IMR-90 (cell line): Measurements from ENCODE around the gene AUNIP. TPM values are rescaled to one million over a fixed set of nuclear protein-coding genes. Genes with fewer than 3 reads are reported as not detected.
A peak's percentile ranks its signal among the peaks of the same experiment; 100 is the strongest.

Source experiments
- ATAC-seq: fragments of 200-7000 bp; cut with Tn5 transposase; 2 replicates; pipeline ENCODE4 v1.9.1; 2020; ENCODE audit warnings: low read depth, mild to moderate bottlenecking, moderate library complexity
- BruUV-seq: library from RNA; stranded (reverse); fragments of 400-500 nt; replicated peaks from 2 replicates; lab custom pipeline; 2021; lab: Mats Ljungman, UMichigan
- CTCF ChIA-PET: fragments of 300-600 bp; formaldehyde crosslinking; extraction: SDS; loops from one replicate; lab custom pipeline; 2021; ENCODE audit warnings: antibody characterized with exemption; lab: Yijun Ruan, JAX
- POLR2A ChIA-PET: fragments of 300-600 bp; sonication (Branson Sonifier 250); formaldehyde crosslinking; loops from one replicate; lab custom pipeline; 2022; ENCODE audit warnings: antibody characterized with exemption; ENCODE audit not compliant: unreplicated experiment; lab: Charles Lee
- DNase-seq: peaks from one replicate; pipeline ENCODE4 v3.0.0; 2013
- H2AFZ ChIP-seq: replicated peaks from 2 replicates; pipeline ENCODE3; 2013; ENCODE audit warnings: low read length, mild to moderate bottlenecking; ENCODE audit not compliant: poor library complexity
- H2AK5ac ChIP-seq: 2 replicates; pipeline ENCODE4 v1.6.1; 2013; ENCODE audit warnings: low read depth, low read length, inconsistent platforms
- H2AK9ac ChIP-seq: replicated peaks from 2 replicates; pipeline ENCODE3; 2013; ENCODE audit warnings: mild to moderate bottlenecking, low read depth, low read length, moderate library complexity; ENCODE audit not compliant: poor library complexity
- H2BK120ac ChIP-seq: 2 replicates; pipeline ENCODE4 v1.6.1; 2013; ENCODE audit warnings: low read depth, low read length, inconsistent platforms
- H2BK15ac ChIP-seq: 3 replicates; pipeline ENCODE4 v1.6.1; 2013; ENCODE audit warnings: low read depth, low read length, inconsistent platforms
- H2BK20ac ChIP-seq: 2 replicates; pipeline ENCODE4 v1.6.1; 2013; ENCODE audit warnings: low read depth, mild to moderate bottlenecking, inconsistent platforms, low read length, moderate library complexity
- H2BK5ac ChIP-seq: 2 replicates; pipeline ENCODE4 v1.6.1; 2013; ENCODE audit warnings: mild to moderate bottlenecking, low read depth, low read length, inconsistent platforms; ENCODE audit not compliant: poor library complexity, severe bottlenecking
- H3K14ac ChIP-seq: replicated peaks from 2 replicates; pipeline ENCODE4 v1.6.1; 2013; ENCODE audit warnings: low read depth, low read length, inconsistent platforms
- H3K18ac ChIP-seq: 2 replicates; pipeline ENCODE4 v1.6.1; 2013; ENCODE audit warnings: low read depth, low read length, control low read depth
- H3K23ac ChIP-seq: 2 replicates; pipeline ENCODE4 v1.6.1; 2013; ENCODE audit warnings: low read depth, low read length, inconsistent platforms
- H3K27ac ChIP-seq: 2 replicates; pipeline ENCODE4 v1.5.1; 2013; ENCODE audit warnings: mild to moderate bottlenecking, control low read depth, low read length; ENCODE audit not compliant: insufficient read depth
- H3K27me3 ChIP-seq: 2 replicates; pipeline ENCODE4 v1.6.1; 2013; ENCODE audit warnings: low read length; ENCODE audit not compliant: control insufficient read depth, insufficient read depth
- H3K36me3 ChIP-seq: 2 replicates; pipeline ENCODE4 v1.6.1; 2013; ENCODE audit warnings: low read length, mixed read lengths; ENCODE audit not compliant: control insufficient read depth, insufficient read depth
- H3K4ac ChIP-seq: 2 replicates; pipeline ENCODE4 v1.6.1; 2013; ENCODE audit warnings: low read depth, low read length, inconsistent platforms
- H3K4me1 ChIP-seq: 2 replicates; pipeline ENCODE4 v1.6.1; 2013; ENCODE audit warnings: low read length, mixed read lengths; ENCODE audit not compliant: control insufficient read depth, insufficient read depth
- H3K4me2 ChIP-seq: 2 replicates; pipeline ENCODE4 v1.6.1; 2013; ENCODE audit warnings: low read depth, mild to moderate bottlenecking, control low read depth, low read length, moderate library complexity
- H3K4me3 ChIP-seq: 2 replicates; pipeline ENCODE4 v1.5.1; 2013; ENCODE audit warnings: low read depth, mild to moderate bottlenecking, control low read depth, low read length, moderate library complexity; ENCODE audit not compliant: insufficient read depth
- H3K56ac ChIP-seq: 2 replicates; pipeline ENCODE4 v1.6.1; 2013; ENCODE audit warnings: low read length, inconsistent platforms; ENCODE audit not compliant: insufficient read depth; ENCODE audit errors: extremely low read depth
- H3K79me1 ChIP-seq, 2 experiments: 2 replicates each; pipeline ENCODE4 v1.6.1; 2013; ENCODE audit warnings: low read length in 2 of 2, inconsistent platforms in 1 of 2, low read depth in 1 of 2
- H3K9ac ChIP-seq: 2 replicates; pipeline ENCODE4 v1.6.1; 2013; ENCODE audit warnings: low read depth, low read length, control low read depth
- H3K9me1 ChIP-seq: 2 replicates; pipeline ENCODE4 v1.6.1; 2013; ENCODE audit warnings: low read length, inconsistent platforms; ENCODE audit not compliant: insufficient read depth
- H3K9me3 ChIP-seq: 2 replicates; pipeline ENCODE4 v1.6.1; 2013; ENCODE audit warnings: low read length; ENCODE audit not compliant: control insufficient read depth, insufficient read depth
- H4K20me1 ChIP-seq: 2 replicates; pipeline ENCODE4 v1.6.1; 2013; ENCODE audit warnings: low read length, inconsistent platforms; ENCODE audit not compliant: insufficient read depth
- H4K5ac ChIP-seq: 2 replicates; pipeline ENCODE4 v1.6.1; 2013; ENCODE audit warnings: mild to moderate bottlenecking, low read depth, low read length, control low read depth
- H4K8ac ChIP-seq, 2 experiments: 2 replicates each; pipeline ENCODE4 v1.6.1; 2013; ENCODE audit warnings: low read depth in 2 of 2, low read length in 2 of 2, control low read depth in 1 of 2, inconsistent platforms in 1 of 2
- H4K91ac ChIP-seq: 2 replicates; pipeline ENCODE4 v1.6.1; 2013; ENCODE audit warnings: low read depth, low read length, inconsistent platforms; ENCODE audit not compliant: insufficient read depth
- BHLHE40 ChIP-seq: fragments of 150-350 bp; IDR thresholded peaks from 2 replicates; pipeline ENCODE4 v1.6.1; 2016; ENCODE audit warnings: mild to moderate bottlenecking, low read depth, low read length
- CEBPB ChIP-seq: IDR thresholded peaks from 2 replicates; pipeline ENCODE4 v1.6.1; 2012; ENCODE audit warnings: low read depth, low read length, improper control_type of control experiment
- CHD1 ChIP-seq: IDR thresholded peaks from 2 replicates; pipeline ENCODE4 v1.6.1; 2012; ENCODE audit warnings: low read depth, low read length, improper control_type of control experiment
- FOS ChIP-seq: fragments of 150-350 bp; IDR thresholded peaks from 2 replicates; pipeline ENCODE4 v1.6.1; 2016; ENCODE audit warnings: low read depth, low read length
- MAFK ChIP-seq: IDR thresholded peaks from 2 replicates; pipeline ENCODE4 v1.6.1; 2012; ENCODE audit warnings: low read depth, low read length, improper control_type of control experiment
- MAZ ChIP-seq: IDR thresholded peaks from 2 replicates; pipeline ENCODE4 v1.6.1; 2012; ENCODE audit warnings: low read depth, mild to moderate bottlenecking, low read length, improper control_type of control experiment, moderate library complexity, borderline replicate concordance
- MXI1 ChIP-seq: IDR thresholded peaks from 2 replicates; pipeline ENCODE4 v1.6.1; 2012; ENCODE audit warnings: low read depth, mild to moderate bottlenecking, low read length, moderate library complexity, borderline replicate concordance
- NFE2L2 ChIP-seq: fragments of 150-350 bp; IDR thresholded peaks from 2 replicates; pipeline ENCODE4 v1.6.1; 2016; ENCODE audit warnings: low read depth, mild to moderate bottlenecking, low read length
- POLR2A ChIP-seq: IDR thresholded peaks from 2 replicates; pipeline ENCODE4 v1.6.1; 2012; ENCODE audit warnings: mild to moderate bottlenecking, low read depth, low read length
- RAD21 ChIP-seq: IDR thresholded peaks from 2 replicates; pipeline ENCODE4 v1.6.1; 2012; ENCODE audit warnings: low read length, improper control_type of control experiment
- RCOR1 ChIP-seq: IDR thresholded peaks from 2 replicates; pipeline ENCODE4 v1.6.1; 2012; ENCODE audit warnings: mild to moderate bottlenecking, low read length, improper control_type of control experiment; ENCODE audit not compliant: insufficient replicate concordance
- RFX5 ChIP-seq: IDR thresholded peaks from 2 replicates; pipeline ENCODE4 v1.8.0; 2012; ENCODE audit warnings: low read depth, mild to moderate bottlenecking, low read length, moderate library complexity
- SMC3 ChIP-seq: fragments of 150-350 bp; IDR thresholded peaks from 2 replicates; pipeline ENCODE4 v1.6.1; 2016; ENCODE audit warnings: low read depth, mild to moderate bottlenecking, antibody characterized with exemption, low read length, moderate library complexity
- WGBS, 2 experiments: methylation state at CpG; one replicate each; pipeline versions ENCODE4 v1.1.5 to v1.1.7; 2013; ENCODE audit warnings: missing lambda C conversion rate in 2 of 2; ENCODE audit not compliant: insufficient read length in 1 of 2; ENCODE audit errors: extremely low coverage in 2 of 2; 5-methylcytosine and 5-hydroxymethylcytosine counted together
- dilution Hi-C: fragments of 300-500 bp; cut with HindIII; formaldehyde crosslinking; loops from one replicate; pipeline ENCODE4 v1.14.3; 2018; ENCODE audit warnings: low sequenced_read_pairs; ENCODE audit not compliant: unreplicated experiment
- in situ Hi-C: fragments of 300-500 bp; cut with MboI; formaldehyde crosslinking; loops from 3 replicates; pipeline ENCODE4 v1.14.3; 2019; ENCODE audit warnings: low sequenced_read_pairs, inconsistent platforms, mixed read lengths
- intact Hi-C: fragments of 100-400 bp; cut with micrococcal nuclease; formaldehyde crosslinking; loops from 2 replicates; pipeline ENCODE4 v1.10.0; 2022
- polyA plus RNA-seq, 3 experiments: library from polyadenylated mRNA; depleted of rRNA; stranded (reverse); fragments of >200 nt; gene quantifications; 2 replicates each; pipeline ENCODE4 v1.2.3, GENCODE V29; 2012; ENCODE audit warnings: low replicate concordance in 1 of 3
- total RNA-seq: library from RNA; depleted of rRNA; stranded (reverse); fragments of >200 nt; gene quantifications from 2 replicates; pipeline ENCODE4 v1.2.3, GENCODE V29; 2012
- TF ChIP-seq, protein P1 (sequence below): fragments of 150-350 bp; IDR thresholded peaks from 2 replicates; pipeline ENCODE4 v1.6.1; 2016; ENCODE audit warnings: low read depth, mild to moderate bottlenecking, low read length, moderate library complexity, borderline replicate concordance
- TF ChIP-seq, protein P2 (sequence below): conservative IDR thresholded peaks from 2 replicates; pipeline ENCODE4 v1.5.1; 2012; ENCODE audit warnings: mild to moderate bottlenecking, low read depth, low read length, improper control_type of control experiment
- TF ChIP-seq, protein P3 (sequence below): fragments of 150-350 bp; IDR thresholded peaks from 2 replicates; pipeline ENCODE4 v1.6.1; 2017; ENCODE audit warnings: mild to moderate bottlenecking, antibody characterized with exemption, low read length, low read depth

AUNIP gene
- total and polyA plus RNA-seq, 2 of the 4 experiments (the other 2 are of a cell fraction), result 2.4 to 5.0 TPM

DNA sequence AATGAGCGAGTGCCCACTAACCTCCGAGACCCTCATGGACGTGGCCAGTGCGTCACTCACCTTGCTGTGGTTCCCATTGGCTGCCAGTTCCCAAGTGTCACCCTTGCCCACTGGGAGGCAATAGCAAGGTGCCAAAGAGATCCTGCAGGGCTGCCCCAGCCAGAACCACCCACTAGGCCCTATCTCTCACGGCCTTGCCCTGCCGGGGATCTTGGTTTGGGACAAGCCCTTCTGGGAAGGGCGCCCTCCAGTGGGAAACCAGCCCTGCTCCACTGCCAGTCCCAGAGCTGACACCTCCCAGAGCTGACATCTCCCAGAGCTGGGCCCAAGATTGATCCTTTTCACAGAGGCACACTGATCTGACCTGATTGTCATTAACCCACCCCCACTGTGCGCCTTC is 61.3 kb downstream of the AUNIP start:
- Histone ChIP-seq H3K14ac (no peak overlapping the region), H3K9me3 (no peaks in the 10 kb centered on the region), H4K20me1 (no peaks in the 10 kb centered on the region), H3K9ac (no peak overlapping the region), H4K5ac (no peak overlapping the region), H2BK15ac (no peak overlapping the region), H3K4ac (peak overlapping the region; percentile 20; the same call in 1 of the 2 replicates), H2AFZ (peak overlapping the region; percentile 9), H4K8ac (no peak overlapping the region), H2AK5ac (peak overlapping the region; percentile 84; the same call in 1 of the 2 replicates), H3K9me1 (peaks cover 9% of the 10 kb centered on the region), H2BK5ac (no peak overlapping the region), H3K56ac (no peak overlapping the region), H2BK120ac (no peak overlapping the region), H3K27ac (no peak overlapping the region), H2BK20ac (peak overlapping the region; percentile 64; the same call in 1 of the 2 replicates), H2AK9ac (no peak overlapping the region), H3K27me3 (no peaks in the 10 kb centered on the region), H3K4me1 (peaks cover 12% of the 10 kb centered on the region), H3K79me1 (peaks cover 16 to 25% of the 10 kb centered on the region in 2 experiments; a peak in 3 of 4 replicates), H3K36me3 (no peaks in the 10 kb centered on the region), H3K23ac (no peak overlapping the region), H3K4me2 (no peak overlapping the region), H4K91ac (no peak overlapping the region), H3K4me3 (no peak overlapping the region), H3K18ac (no peak overlapping the region)
- dilution Hi-C loops (no loop called here), intact Hi-C loops (loop anchor here (1.0 to 5.0 kb wide), 3 partner anchors 86 to 187 kb away; no protein-coding TSS in a partner anchor), in situ Hi-C loops (no loop called here)
- no peak for DNase-seq
- TF ChIP-seq, protein P1, sequence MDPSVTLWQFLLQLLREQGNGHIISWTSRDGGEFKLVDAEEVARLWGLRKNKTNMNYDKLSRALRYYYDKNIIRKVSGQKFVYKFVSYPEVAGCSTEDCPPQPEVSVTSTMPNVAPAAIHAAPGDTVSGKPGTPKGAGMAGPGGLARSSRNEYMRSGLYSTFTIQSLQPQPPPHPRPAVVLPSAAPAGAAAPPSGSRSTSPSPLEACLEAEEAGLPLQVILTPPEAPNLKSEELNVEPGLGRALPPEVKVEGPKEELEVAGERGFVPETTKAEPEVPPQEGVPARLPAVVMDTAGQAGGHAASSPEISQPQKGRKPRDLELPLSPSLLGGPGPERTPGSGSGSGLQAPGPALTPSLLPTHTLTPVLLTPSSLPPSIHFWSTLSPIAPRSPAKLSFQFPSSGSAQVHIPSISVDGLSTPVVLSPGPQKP, result no peak
- TF ChIP-seq, protein P2, sequence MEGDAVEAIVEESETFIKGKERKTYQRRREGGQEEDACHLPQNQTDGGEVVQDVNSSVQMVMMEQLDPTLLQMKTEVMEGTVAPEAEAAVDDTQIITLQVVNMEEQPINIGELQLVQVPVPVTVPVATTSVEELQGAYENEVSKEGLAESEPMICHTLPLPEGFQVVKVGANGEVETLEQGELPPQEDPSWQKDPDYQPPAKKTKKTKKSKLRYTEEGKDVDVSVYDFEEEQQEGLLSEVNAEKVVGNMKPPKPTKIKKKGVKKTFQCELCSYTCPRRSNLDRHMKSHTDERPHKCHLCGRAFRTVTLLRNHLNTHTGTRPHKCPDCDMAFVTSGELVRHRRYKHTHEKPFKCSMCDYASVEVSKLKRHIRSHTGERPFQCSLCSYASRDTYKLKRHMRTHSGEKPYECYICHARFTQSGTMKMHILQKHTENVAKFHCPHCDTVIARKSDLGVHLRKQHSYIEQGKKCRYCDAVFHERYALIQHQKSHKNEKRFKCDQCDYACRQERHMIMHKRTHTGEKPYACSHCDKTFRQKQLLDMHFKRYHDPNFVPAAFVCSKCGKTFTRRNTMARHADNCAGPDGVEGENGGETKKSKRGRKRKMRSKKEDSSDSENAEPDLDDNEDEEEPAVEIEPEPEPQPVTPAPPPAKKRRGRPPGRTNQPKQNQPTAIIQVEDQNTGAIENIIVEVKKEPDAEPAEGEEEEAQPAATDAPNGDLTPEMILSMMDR, result peak; percentile 51
- TF ChIP-seq RAD21, result peak; percentile 40
- TF ChIP-seq POLR2A, result no peak
- no peak for TF ChIP-seq CHD1
- TF ChIP-seq, protein P3, sequence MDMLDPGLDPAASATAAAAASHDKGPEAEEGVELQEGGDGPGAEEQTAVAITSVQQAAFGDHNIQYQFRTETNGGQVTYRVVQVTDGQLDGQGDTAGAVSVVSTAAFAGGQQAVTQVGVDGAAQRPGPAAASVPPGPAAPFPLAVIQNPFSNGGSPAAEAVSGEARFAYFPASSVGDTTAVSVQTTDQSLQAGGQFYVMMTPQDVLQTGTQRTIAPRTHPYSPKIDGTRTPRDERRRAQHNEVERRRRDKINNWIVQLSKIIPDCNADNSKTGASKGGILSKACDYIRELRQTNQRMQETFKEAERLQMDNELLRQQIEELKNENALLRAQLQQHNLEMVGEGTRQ, result no peak
- TF ChIP-seq RCOR1, result no peak
- TF ChIP-seq BHLHE40, result no peak
- no peak for TF ChIP-seq MAZ
- no peak for TF ChIP-seq MXI1
- no peak for TF ChIP-seq CEBPB
- no peak for TF ChIP-seq FOS
- peak; percentile 59 for TF ChIP-seq SMC3
- no peak for TF ChIP-seq NFE2L2
- TF ChIP-seq MAFK, result no peak
- TF ChIP-seq RFX5, result no peak
- no CpG with 5 or more reads among the region's 8 CpGs for WGBS, 2 experiments
- no TSS peak for BruUV-seq
- ChIA-PET POLR2A (no interaction called here), CTCF (interaction anchor here (0.8 to 1.9 kb wide), 4 partner anchors 10 to 189 kb away, joined by 3 to 7 read pairs (median 3); no protein-coding TSS in a partner anchor)
- no peak for ATAC-seq
